ENCODE data around the gene SLC25A43.
"Not testable (repeated sequence)": the region's sequence is repeated elsewhere in the genome, so short reads cannot be mapped to it uniquely, and the experiment has no call there.

SLC25A43 gene

GRCh38 chrX:119467842-119468550 lies 68.9 kb downstream of the SLC25A43 start, which contains the start of gene SLC25A5:
TSS of gene SLC25A5 (plus strand) at chrX:119468444. CDS start at chrX:119468516, 72 bp downstream.
- DNase-seq (ENCODE audit: low read depth, low spot score) = peak; percentile 18

GRCh38 chrX:119468551-119469312 lies 69.6 kb downstream of the SLC25A43 start:
- DNase-seq (ENCODE audit: low read depth, low spot score) = peak; percentile 40

- no peak for DNase-seq (ENCODE audit: low read depth, low spot score)
Observed at GRCh38 chrX:119469313-119469635, 70.1 kb downstream of the SLC25A43 start.

GRCh38 chrX:119474615-119475388 lies 75.7 kb downstream of the SLC25A43 start:
- DNase-seq (ENCODE audit: low read depth, low spot score) = no peak

- DNase-seq (ENCODE audit: low read depth, low spot score) = no peak
Observed at GRCh38 chrX:119475389-119476101, 76.4 kb downstream of the SLC25A43 start.

GRCh38 chrX:119477812-119478232 lies 78.7 kb downstream of the SLC25A43 start:
- DNase-seq (ENCODE audit: low read depth, low spot score) = no peak

- DNase-seq (ENCODE audit: low read depth, low spot score) = no peak
Observed at GRCh38 chrX:119478504-119478903, 79.4 kb downstream of the SLC25A43 start.

GRCh38 chrX:119479845-119480244 lies 80.7 kb downstream of the SLC25A43 start:
- no peak for DNase-seq (ENCODE audit: low read depth, low spot score)

GRCh38 chrX:119481323-119481801 lies 82.2 kb downstream of the SLC25A43 start:
- DNase-seq (ENCODE audit: low read depth, low spot score) = no peak

- DNase-seq (ENCODE audit: low read depth, low spot score) = no peak
Observed at GRCh38 chrX:119482041-119482440, 82.9 kb downstream of the SLC25A43 start.

- DNase-seq (ENCODE audit: low read depth, low spot score) = no peak
Observed at GRCh38 chrX:119482481-119483480, 83.6 kb downstream of the SLC25A43 start.

- no peak for DNase-seq (ENCODE audit: low read depth, low spot score)
Observed at GRCh38 chrX:119486745-119487144, 87.6 kb downstream of the SLC25A43 start.

- DNase-seq (ENCODE audit: low read depth, low spot score) = not testable (repeated sequence)
Observed at GRCh38 chrX:119487766-119488165, 88.6 kb downstream of the SLC25A43 start.

- no peak for DNase-seq (ENCODE audit: low read depth, low spot score)
Observed at GRCh38 chrX:119488749-119489148, 89.6 kb downstream of the SLC25A43 start.

- no peak for DNase-seq (ENCODE audit: low read depth, low spot score)
Observed at GRCh38 chrX:119489212-119490074, 90.3 kb downstream of the SLC25A43 start.

- no peak for DNase-seq (ENCODE audit: low read depth, low spot score)
Observed at GRCh38 chrX:119492463-119492862, 93.3 kb downstream of the SLC25A43 start.

- DNase-seq (ENCODE audit: low read depth, low spot score) = not testable (repeated sequence)
Observed at GRCh38 chrX:119493851-119494495, 94.8 kb downstream of the SLC25A43 start.

Data from brain pericyte (primary cell).